H9 (cell line): ENCODE results near the gene SAP25. TPM values are rescaled to one million over a fixed set of nuclear protein-coding genes. Genes with fewer than 3 reads are reported as not detected.

ENCODE experiments used
- DNase-seq: peaks from one replicate; pipeline ENCODE4 v3.0.0-alpha.2; 2017
- H2AFZ ChIP-seq: one replicate; pipeline ENCODE4 v1.6.1; 2013; ENCODE audit warnings: mild to moderate bottlenecking, low read length, control low read depth, moderate library complexity
- H2AK5ac ChIP-seq: 2 replicates; pipeline ENCODE4 v1.6.1; 2013; ENCODE audit warnings: low read length, control low read depth, mixed read lengths; ENCODE audit not compliant: insufficient read length
- H2BK120ac ChIP-seq: one replicate; pipeline ENCODE4 v1.6.1; 2013; ENCODE audit warnings: low read depth, mild to moderate bottlenecking, low read length, control low read depth, inconsistent platforms; ENCODE audit not compliant: poor library complexity, severe bottlenecking
- H2BK12ac ChIP-seq: 2 replicates; pipeline ENCODE4 v1.6.1; 2013; ENCODE audit warnings: low read length, control low read depth, mixed read lengths, low read depth; ENCODE audit not compliant: insufficient read length
- H2BK15ac ChIP-seq: 2 replicates; pipeline ENCODE4 v1.6.1; 2013; ENCODE audit warnings: low read depth, low read length, control low read depth
- H2BK20ac ChIP-seq: one replicate; pipeline ENCODE4 v1.6.1; 2013; ENCODE audit warnings: low read depth, mild to moderate bottlenecking, low read length, control low read depth, inconsistent platforms; ENCODE audit not compliant: poor library complexity, severe bottlenecking
- H2BK5ac ChIP-seq: 2 replicates; pipeline ENCODE4 v1.6.1; 2013; ENCODE audit warnings: low read length, control low read depth, mixed read lengths; ENCODE audit not compliant: insufficient read length
- H3K14ac ChIP-seq: 2 replicates; pipeline ENCODE4 v1.6.1; 2013; ENCODE audit warnings: low read length, control low read depth; ENCODE audit not compliant: insufficient read depth
- H3K18ac ChIP-seq: 2 replicates; pipeline ENCODE4 v1.6.1; 2013; ENCODE audit warnings: low read depth, mild to moderate bottlenecking, mixed read lengths, low read length, control low read depth; ENCODE audit not compliant: insufficient read length
- H3K23ac ChIP-seq: 2 replicates; pipeline ENCODE4 v1.6.1; 2013; ENCODE audit warnings: low read length, control low read depth, mixed read lengths, low read depth; ENCODE audit not compliant: insufficient read length
- H3K23me2 ChIP-seq: 2 replicates; pipeline ENCODE4 v1.6.1; 2013; ENCODE audit warnings: low read depth, mild to moderate bottlenecking, mixed read lengths, low read length, control low read depth; ENCODE audit not compliant: insufficient read length, poor library complexity, severe bottlenecking
- H3K27ac ChIP-seq: 2 replicates; pipeline ENCODE4 v1.5.1; 2013; ENCODE audit warnings: low read length, control low read depth, mixed read lengths, low read depth; ENCODE audit not compliant: insufficient read length
- H3K27me3 ChIP-seq: 2 replicates; pipeline ENCODE4 v1.6.1; 2013; ENCODE audit warnings: low read length, control low read depth, inconsistent platforms; ENCODE audit not compliant: insufficient read depth
- H3K4ac ChIP-seq: 2 replicates; pipeline ENCODE4 v1.6.1; 2013; ENCODE audit warnings: low read depth, mild to moderate bottlenecking, control low read depth, inconsistent platforms, low read length, moderate library complexity
- H3K4me1 ChIP-seq: 2 replicates; pipeline ENCODE4 v1.6.1; 2013; ENCODE audit warnings: low read length, control low read depth, inconsistent platforms; ENCODE audit not compliant: insufficient read depth
- H3K4me2 ChIP-seq: 2 replicates; pipeline ENCODE4 v1.6.1; 2013; ENCODE audit warnings: low read length, control low read depth, mixed read lengths; ENCODE audit not compliant: insufficient read length, insufficient read depth
- H3K56ac ChIP-seq: 2 replicates; pipeline ENCODE4 v1.6.1; 2013; ENCODE audit warnings: low read depth, mild to moderate bottlenecking, mixed read lengths, low read length, control low read depth; ENCODE audit not compliant: insufficient read length
- H3K79me1 ChIP-seq: 2 replicates; pipeline ENCODE4 v1.6.1; 2013; ENCODE audit warnings: low read depth, mild to moderate bottlenecking, moderate library complexity, low read length, control low read depth, inconsistent platforms; ENCODE audit not compliant: insufficient read depth, poor library complexity, severe bottlenecking
- H3K79me2 ChIP-seq: 2 replicates; pipeline ENCODE4 v1.6.1; 2013; ENCODE audit warnings: low read length, control low read depth, inconsistent platforms; ENCODE audit not compliant: insufficient read depth
- H3K9ac ChIP-seq: 2 replicates; pipeline ENCODE4 v1.6.1; 2013; ENCODE audit warnings: low read length, control low read depth, mixed read lengths; ENCODE audit not compliant: insufficient read length; ENCODE audit errors: extremely low read depth
- H3K9me3 ChIP-seq: one replicate; pipeline ENCODE4 v1.6.1; 2013; ENCODE audit warnings: low read depth, low read length, inconsistent platforms; ENCODE audit not compliant: control insufficient read depth
- H3T11ph ChIP-seq: one replicate; pipeline ENCODE4 v1.6.1; 2013; ENCODE audit warnings: mild to moderate bottlenecking, low read length, control low read depth, inconsistent platforms
- H4K20me1 ChIP-seq: one replicate; pipeline ENCODE4 v1.6.1; 2013; ENCODE audit not compliant: control insufficient read depth, insufficient read length, insufficient read depth
- H4K5ac ChIP-seq: 2 replicates; pipeline ENCODE4 v1.6.1; 2013; ENCODE audit warnings: low read depth, mild to moderate bottlenecking, mixed read lengths, low read length, control low read depth; ENCODE audit not compliant: insufficient read length
- H4K8ac ChIP-seq: replicated peaks from 2 replicates; pipeline ENCODE4 v1.6.1; 2013; ENCODE audit warnings: low read length, control low read depth, mixed read lengths, low read depth; ENCODE audit not compliant: insufficient read length
- H4K91ac ChIP-seq: 2 replicates; pipeline ENCODE4 v1.6.1; 2013; ENCODE audit warnings: low read depth, mild to moderate bottlenecking, moderate library complexity, mixed read lengths, low read length, control low read depth; ENCODE audit not compliant: insufficient read length
- H3K27ac Mint-ChIP-seq, 3 experiments: 2 replicates in 2 of 3; 3 replicates in 1 of 3; pipeline ENCODE4 v1.8.0; 2020 to 2021; ENCODE audit warnings: mixed read lengths in 3 of 3, mild to moderate bottlenecking in 1 of 3, moderate library complexity in 1 of 3
- H3K27me3 Mint-ChIP-seq: 2 replicates; pipeline ENCODE4 v1.8.0; 2021; ENCODE audit warnings: low read depth, mild to moderate bottlenecking, moderate library complexity, mixed read lengths
- H3K36me3 Mint-ChIP-seq, 3 experiments: 2 replicates in 2 of 3; 3 replicates in 1 of 3; pipeline ENCODE4 v1.8.0; 2020 to 2021; ENCODE audit warnings: low read depth in 3 of 3, mixed read lengths in 3 of 3; ENCODE audit not compliant: insufficient read depth in 1 of 3
- H3K4me1 Mint-ChIP-seq, 2 experiments: 2 replicates each; pipeline ENCODE4 v1.8.0; 2020; ENCODE audit warnings: mixed read lengths in 2 of 2
- H3K4me3 Mint-ChIP-seq, 2 experiments: 2 replicates in 1 of 2; 3 replicates in 1 of 2; pipeline ENCODE4 v1.8.0; 2020 to 2021; ENCODE audit warnings: mild to moderate bottlenecking in 2 of 2, mixed read lengths in 2 of 2, moderate library complexity in 1 of 2
- H3K9me3 Mint-ChIP-seq, 2 experiments: 2 replicates in 1 of 2; 3 replicates in 1 of 2; pipeline ENCODE4 v1.8.0; 2020; ENCODE audit warnings: mild to moderate bottlenecking in 2 of 2, mixed read lengths in 2 of 2, moderate library complexity in 1 of 2
- CTCF ChIP-seq: fragments of 200-600 bp; sonication (generic); conservative IDR thresholded peaks from 3 replicates; pipeline ENCODE4 v1.8.0; 2021; ENCODE audit warnings: antibody characterized with exemption, mild to moderate bottlenecking
- WGBS: extraction: QIAGEN DNeasy Blood & Tissue Kit; methylation state at CpG from one replicate; pipeline ENCODE4 v1.1.7; 2013; ENCODE audit warnings: missing lambda C conversion rate, low lambda C conversion rate, mixed read lengths; ENCODE audit not compliant: insufficient read length; ENCODE audit errors: extremely low coverage; 5-methylcytosine and 5-hydroxymethylcytosine counted together
- total RNA-seq: library from RNA; stranded (reverse); gene quantifications from 2 replicates; pipeline ENCODE4 v1.2.1, GENCODE V29; 2021

Gene SAP25
- total RNA-seq, 1 experiment from 2014 or later: 4.2 TPM

GRCh38 chr7:100563100-100563564, 10.6 kb downstream of the SAP25 start:
- Histone ChIP-seq H3T11ph (no peak overlapping the region), H4K8ac (no peak overlapping the region), H3K18ac (no peak overlapping the region), H4K20me1 (no peaks in the 10 kb centered on the region), H2AK5ac (no peak overlapping the region), H2BK5ac (no peak overlapping the region), H3K4me2 (no peak overlapping the region), H3K9ac (no peak overlapping the region), H3K56ac (no peak overlapping the region), H3K23me2 (no peaks in the 10 kb centered on the region), H3K27ac (no peak overlapping the region), H3K27me3 (no peaks in the 10 kb centered on the region), H2BK12ac (no peak overlapping the region), H4K91ac (no peak overlapping the region), H3K23ac (no peak overlapping the region), H4K5ac (no peak overlapping the region), H3K14ac (no peak overlapping the region), H3K79me2 (no peaks in the 10 kb centered on the region), H3K9me3 (no peaks in the 10 kb centered on the region), H3K4ac (no peak overlapping the region), H3K4me1 (peaks cover 4% of the 10 kb centered on the region; the same call in 1 of the 2 replicates), H2AFZ (no peak overlapping the region), H2BK15ac (no peak overlapping the region), H2BK20ac (no peak overlapping the region), H2BK120ac (no peak overlapping the region), H3K79me1 (no peaks in the 10 kb centered on the region)
- no peaks in the 10 kb centered on the region for H3K9me3 Mint-ChIP-seq
- H3K27ac Mint-ChIP-seq: no peak overlapping the region
- DNase-seq: no peak
- H3K4me1 Mint-ChIP-seq: peaks cover 9 to 14% of the 10 kb centered on the region in 2 experiments
- H3K36me3 Mint-ChIP-seq: peaks cover 0 to 7% (median 4%) of the 10 kb centered on the region in 3 experiments; a peak in 3 of 7 replicates
- H3K4me3 Mint-ChIP-seq: no peak overlapping the region
- no CpG with 5 or more reads among the region's 8 CpGs for WGBS
- H3K27me3 Mint-ChIP-seq: no peaks in the 10 kb centered on the region
- no peak for TF ChIP-seq CTCF
